ENCODE data around the gene SMARCAD1.
"Not testable (repeated sequence)": the region's sequence is repeated elsewhere in the genome, so short reads cannot be mapped to it uniquely, and the experiment has no call there.

The SMARCAD1 gene

GRCh38 chr4:94293981-94294380 is 86.3 kb downstream of the SMARCAD1 start:
- not testable (repeated sequence) for DNase-seq (ENCODE audit: low read depth)

GRCh38 chr4:94295473-94295872 is 87.8 kb downstream of the SMARCAD1 start:
- DNase-seq (ENCODE audit: low read depth), result not testable (repeated sequence)

- DNase-seq (ENCODE audit: low read depth), result no peak
Observed at GRCh38 chr4:94298725-94299252, 91.1 kb downstream of the SMARCAD1 start.

GRCh38 chr4:94302191-94302590 is 94.5 kb downstream of the SMARCAD1 start:
- DNase-seq (ENCODE audit: low read depth), result no peak

GRCh38 chr4:94304365-94304971 is 96.8 kb downstream of the SMARCAD1 start:
- DNase-seq (ENCODE audit: low read depth), result no peak

GRCh38 chr4:94305466-94306225 is 98.0 kb downstream of the SMARCAD1 start:
- DNase-seq (ENCODE audit: low read depth), result no peak

- DNase-seq (ENCODE audit: low read depth), result no peak
Observed at GRCh38 chr4:94306713-94307112, 99.0 kb downstream of the SMARCAD1 start.

GRCh38 chr4:94307231-94307871 is 99.7 kb downstream of the SMARCAD1 start:
- DNase-seq (ENCODE audit: low read depth), result no peak

- DNase-seq (ENCODE audit: low read depth), result not testable (repeated sequence)
Observed at GRCh38 chr4:94319927-94320326, 112.3 kb downstream of the SMARCAD1 start.

GRCh38 chr4:94325835-94326234 is 118.2 kb downstream of the SMARCAD1 start:
- no peak for DNase-seq (ENCODE audit: low read depth)

GRCh38 chr4:94329933-94330332 is 122.3 kb downstream of the SMARCAD1 start:
- no peak for DNase-seq (ENCODE audit: low read depth)

GRCh38 chr4:94332983-94333590 is 125.4 kb downstream of the SMARCAD1 start:
- DNase-seq (ENCODE audit: low read depth), result no peak

- no peak for DNase-seq (ENCODE audit: low read depth)
Observed at GRCh38 chr4:94333866-94334265, 126.2 kb downstream of the SMARCAD1 start.

- DNase-seq (ENCODE audit: low read depth), result no peak
Observed at GRCh38 chr4:94334476-94334875, 126.8 kb downstream of the SMARCAD1 start.

GRCh38 chr4:94334962-94335361 is 127.3 kb downstream of the SMARCAD1 start:
- no peak for DNase-seq (ENCODE audit: low read depth)

- no peak for DNase-seq (ENCODE audit: low read depth)
Observed at GRCh38 chr4:94336303-94336702, 128.6 kb downstream of the SMARCAD1 start.

GRCh38 chr4:94336791-94337190 is 129.1 kb downstream of the SMARCAD1 start:
- DNase-seq (ENCODE audit: low read depth), result not testable (repeated sequence)

GRCh38 chr4:94338681-94339351 is 131.2 kb downstream of the SMARCAD1 start:
- DNase-seq (ENCODE audit: low read depth), result no peak

GRCh38 chr4:94339779-94340178 is 132.1 kb downstream of the SMARCAD1 start:
- DNase-seq (ENCODE audit: low read depth), result no peak

Data from T follicular helper cell (primary cell).